ENCODE data around the gene DNER.

DNER gene

DNA sequence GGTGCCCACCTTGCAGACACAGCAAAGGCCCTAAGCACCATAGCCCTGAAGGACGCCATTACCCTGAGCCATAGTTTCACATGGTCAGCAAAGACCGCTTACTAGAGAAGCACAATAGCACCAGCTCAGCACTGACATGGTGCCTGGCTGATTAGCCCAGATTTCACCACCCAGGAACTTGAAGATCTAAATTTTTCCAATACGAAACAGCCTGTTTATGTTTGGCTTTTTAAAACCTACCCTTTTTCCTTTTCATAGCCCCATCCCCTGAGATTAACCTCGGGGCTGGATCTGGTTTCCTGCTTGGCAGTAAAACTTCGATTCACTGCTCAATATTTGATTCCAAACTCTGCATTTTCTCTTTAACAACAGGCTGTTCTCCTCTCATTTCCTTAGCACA, 284.8 kb downstream of the DNER start:
- no peak for DNase-seq

- no peak for DNase-seq
Observed at GRCh38 chr2:229426464-229426863, 287.9 kb downstream of the DNER start.

DNA sequence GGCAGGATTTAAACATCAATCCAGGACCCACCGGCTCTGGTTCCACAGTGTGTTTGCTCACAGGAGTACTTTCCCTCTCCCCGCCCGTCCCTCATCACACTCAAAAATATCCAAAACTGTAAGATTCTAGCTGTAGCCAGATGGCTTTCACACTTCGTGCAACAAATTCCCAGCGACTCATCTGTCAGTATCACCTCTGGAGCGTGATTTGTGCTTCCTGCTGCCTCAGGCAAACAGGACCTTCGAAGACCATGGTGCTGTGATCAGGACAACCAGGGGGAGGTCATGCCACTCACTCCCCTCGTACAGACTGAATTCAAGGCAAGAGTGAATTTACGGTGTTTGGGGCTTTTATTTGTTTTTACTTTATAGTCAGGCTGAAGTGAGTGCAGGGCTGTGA, 288.8 kb downstream of the DNER start:
- DNase-seq, result no peak

- no peak for DNase-seq
Observed at GRCh38 chr2:229422063-229422462, 292.3 kb downstream of the DNER start.

GRCh38 chr2:229419158-229419557, 295.2 kb downstream of the DNER start:
- DNase-seq, result no peak

DNA sequence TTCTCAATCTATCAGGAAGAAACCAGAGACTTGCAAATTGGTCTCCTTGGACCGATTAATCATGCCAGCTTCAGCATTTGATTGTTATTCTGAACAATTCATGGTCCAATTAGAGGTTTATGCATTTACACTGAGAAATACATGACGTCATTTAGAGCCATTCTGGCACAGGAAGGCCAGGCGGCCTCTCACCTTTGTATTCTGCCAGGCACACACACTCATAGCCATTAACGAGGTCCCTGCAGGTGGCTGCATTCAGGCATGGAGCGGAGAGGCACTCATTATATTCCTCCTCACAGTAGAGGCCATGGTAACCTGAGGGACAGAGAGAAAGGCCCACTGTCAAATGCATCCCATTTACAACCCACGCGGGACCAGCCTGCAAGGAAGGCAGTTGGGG, 296.4 kb downstream of the DNER start:
- DNase-seq, result no peak

DNA sequence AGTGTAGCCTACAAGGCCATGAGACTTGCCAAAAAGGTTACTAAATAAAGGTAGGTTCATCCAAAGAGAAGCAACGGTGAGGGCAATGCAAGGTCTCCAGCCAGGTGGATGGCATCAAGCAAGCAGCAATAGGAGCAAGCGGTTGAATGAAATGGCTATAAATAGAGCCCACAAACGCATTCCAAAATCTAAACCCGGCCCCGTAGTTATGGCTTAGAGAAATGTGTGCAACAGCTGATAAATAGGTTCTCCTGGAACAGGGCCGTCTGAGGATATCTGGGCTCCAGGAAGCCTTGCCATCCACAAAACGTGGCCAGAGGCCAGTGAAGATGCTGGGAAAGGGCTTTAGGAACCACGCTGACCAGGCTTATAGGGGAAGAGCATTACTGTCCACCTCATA, 297.2 kb downstream of the DNER start:
- DNase-seq, result no peak

DNA sequence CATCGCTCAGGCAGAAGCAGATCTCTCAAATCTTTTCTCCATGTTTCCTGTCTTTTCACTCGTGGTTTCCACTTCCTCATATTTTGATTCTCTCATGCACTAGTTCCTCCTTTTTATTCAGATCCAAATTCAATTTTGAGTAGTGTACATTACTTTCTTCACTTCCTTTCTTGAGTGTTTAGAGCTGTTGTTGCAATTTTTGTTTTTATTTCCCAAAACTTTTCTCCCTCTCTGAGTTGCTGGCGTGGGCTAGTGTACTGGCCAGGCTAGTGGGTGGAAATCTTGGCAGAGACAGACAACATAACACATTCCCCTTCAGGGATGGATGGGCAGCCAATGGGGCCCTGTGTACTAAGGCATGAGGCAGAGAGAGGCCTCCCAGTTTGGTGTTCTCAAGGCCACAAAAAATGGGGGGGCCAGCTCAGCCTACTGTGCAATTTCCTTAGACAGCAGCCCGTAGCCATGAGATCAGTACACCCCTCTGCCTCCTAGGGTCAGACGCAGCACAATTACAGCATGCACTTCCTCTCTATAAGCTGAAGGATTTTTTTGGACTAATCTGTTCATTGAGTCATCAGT, 298.1 kb downstream of the DNER start:
- no peak for DNase-seq

DNA sequence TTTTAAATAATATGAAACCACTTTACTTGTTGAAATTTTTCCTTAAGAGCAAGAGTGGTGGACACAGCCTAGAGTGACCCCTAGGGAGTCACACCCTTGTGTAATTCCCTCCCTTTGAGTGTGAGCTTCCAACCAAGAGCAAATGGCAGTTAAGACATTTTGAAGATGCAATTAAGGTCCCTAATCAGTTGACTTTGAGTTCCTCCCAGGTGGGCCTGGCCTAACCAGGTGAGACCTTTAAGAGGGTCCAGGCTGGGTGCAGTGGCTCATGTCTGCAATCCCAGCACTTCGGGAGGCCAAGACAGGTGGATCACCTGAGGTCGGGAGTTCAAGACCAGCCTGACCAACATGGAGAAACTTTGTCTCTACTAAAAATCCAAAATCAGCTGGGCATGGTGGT, 299.7 kb downstream of the DNER start:
- no peak for DNase-seq

- DNase-seq, result no peak
Observed at GRCh38 chr2:229412686-229413085, 301.7 kb downstream of the DNER start.

DNA sequence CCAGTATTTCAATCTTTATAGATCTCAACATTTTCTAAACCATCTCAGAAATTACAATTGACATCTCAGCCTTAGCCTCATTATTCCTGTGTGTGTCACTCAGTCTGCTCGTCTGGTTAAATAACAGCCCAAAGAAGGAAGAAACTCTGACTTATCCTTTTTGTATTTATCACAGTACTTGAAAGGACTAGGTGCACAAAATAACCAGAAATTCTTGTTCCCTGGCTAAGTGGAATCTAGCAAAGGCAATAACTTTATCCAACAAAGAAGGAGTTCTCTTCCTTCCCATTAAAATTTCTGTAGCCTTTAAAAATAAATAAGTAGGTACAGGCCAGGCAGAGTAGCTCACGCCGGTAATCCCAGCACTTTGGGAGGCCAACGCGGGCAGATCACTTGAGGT, 303.4 kb downstream of the DNER start:
- no peak for DNase-seq

GRCh38 chr2:229410264-229410663, 304.1 kb downstream of the DNER start:
- DNase-seq, result no peak

GRCh38 chr2:229409751-229410181, 304.6 kb downstream of the DNER start:
- DNase-seq, result no peak

GRCh38 chr2:229408962-229409361, 305.4 kb downstream of the DNER start:
- DNase-seq, result no peak

DNA sequence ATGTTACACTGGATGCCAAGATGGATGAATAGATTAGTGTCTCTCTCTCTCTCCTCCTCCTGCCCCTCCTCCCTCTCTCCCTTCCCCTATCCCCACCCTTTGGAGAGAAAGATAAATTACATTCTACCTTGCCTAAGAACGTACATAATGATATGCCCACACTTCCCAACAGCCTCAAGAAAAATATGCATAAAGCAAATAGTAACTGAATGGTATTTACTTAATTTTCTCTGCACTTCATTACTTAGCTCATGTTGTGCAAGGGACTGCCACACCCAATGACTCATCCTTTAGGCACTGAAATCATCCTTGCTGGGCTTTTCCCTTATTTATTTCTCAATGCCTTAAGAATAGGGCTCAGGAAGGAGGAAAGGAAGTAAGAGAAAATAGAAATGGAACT, 306.0 kb downstream of the DNER start:
- no peak for DNase-seq

- no peak for DNase-seq
Observed at GRCh38 chr2:229407170-229407569, 307.2 kb downstream of the DNER start.

DNA sequence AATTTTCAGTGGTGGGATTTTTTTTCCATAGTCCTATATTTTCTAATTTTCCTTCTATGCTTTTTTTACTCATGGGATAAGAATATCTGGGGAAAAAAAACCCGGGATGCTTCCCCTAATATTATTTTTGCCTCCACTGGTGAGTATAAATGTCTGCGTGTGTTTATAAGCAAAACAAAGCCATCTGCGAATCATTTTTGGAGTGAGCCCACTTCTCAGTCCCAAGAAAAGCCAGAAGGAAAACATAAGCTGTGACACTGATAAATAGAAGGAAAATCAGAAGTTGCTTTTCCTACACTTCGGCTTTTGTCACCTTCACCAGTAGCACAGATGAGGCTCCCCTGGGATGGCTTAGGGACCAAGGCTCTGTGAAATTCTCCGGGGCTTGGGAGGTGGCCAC, 308.6 kb downstream of the DNER start:
- no peak for DNase-seq

GRCh38 chr2:229403296-229403695, 311.1 kb downstream of the DNER start:
- no peak for DNase-seq

- DNase-seq, result no peak
Observed at GRCh38 chr2:229401171-229401865, 313.0 kb downstream of the DNER start.

DNA sequence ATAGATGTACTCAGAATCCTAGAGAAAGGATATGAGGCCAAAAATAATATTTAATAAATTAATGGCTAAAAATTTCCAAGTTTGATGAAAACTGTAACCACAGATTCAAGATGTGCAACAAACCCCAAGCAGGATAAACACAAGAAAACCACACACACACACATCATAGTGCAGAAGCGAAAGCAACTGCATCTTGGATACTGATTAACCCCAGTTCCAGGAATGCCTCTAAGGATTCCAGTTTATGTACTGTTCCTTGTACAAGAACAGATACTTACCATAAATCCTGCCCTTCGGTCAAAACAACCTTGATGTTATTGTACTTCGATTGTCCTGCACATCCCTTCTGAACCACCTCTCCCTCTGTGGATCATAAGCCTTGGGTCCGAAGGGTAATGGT, 320.4 kb downstream of the DNER start:
- no peak for DNase-seq

DNA sequence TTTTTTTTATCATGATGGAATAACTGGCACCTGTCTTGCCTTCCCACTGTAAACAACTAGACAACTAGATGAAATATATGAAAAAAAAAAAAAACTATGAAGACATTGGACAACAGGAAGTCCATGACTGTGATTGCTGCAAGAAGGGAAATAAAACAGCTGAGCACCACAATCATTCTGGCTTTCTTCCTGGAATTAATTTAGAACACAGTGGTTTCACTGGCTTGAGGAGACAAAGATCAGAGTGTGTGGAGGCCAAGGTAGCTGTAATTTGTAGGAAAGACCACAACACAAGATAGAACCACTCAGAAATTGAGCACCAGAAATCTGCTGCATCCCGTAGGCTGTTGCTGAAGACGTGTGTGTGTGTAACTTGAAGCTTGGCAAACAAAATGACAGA, 322.2 kb downstream of the DNER start:
- no peak for DNase-seq

DNA sequence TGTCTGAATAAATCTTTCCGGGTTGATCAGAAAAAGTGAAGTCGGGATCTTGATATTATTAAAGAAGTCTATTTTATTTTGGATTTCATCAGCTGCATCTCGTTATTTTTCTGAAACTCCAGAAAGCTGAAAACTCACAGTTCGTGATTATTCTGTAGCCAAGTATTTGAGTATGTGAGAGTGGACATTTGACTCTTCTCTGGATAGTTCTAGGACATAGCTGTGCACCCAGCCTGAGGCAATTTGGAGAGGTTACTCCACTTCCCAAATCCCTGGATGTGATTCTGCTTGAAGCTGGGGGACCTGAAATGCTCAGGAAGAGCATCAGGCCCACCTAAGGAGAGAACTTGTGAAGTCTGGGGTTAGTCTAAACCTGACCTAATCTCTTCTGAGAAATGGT, 325.6 kb downstream of the DNER start:
- no peak for DNase-seq

DNA sequence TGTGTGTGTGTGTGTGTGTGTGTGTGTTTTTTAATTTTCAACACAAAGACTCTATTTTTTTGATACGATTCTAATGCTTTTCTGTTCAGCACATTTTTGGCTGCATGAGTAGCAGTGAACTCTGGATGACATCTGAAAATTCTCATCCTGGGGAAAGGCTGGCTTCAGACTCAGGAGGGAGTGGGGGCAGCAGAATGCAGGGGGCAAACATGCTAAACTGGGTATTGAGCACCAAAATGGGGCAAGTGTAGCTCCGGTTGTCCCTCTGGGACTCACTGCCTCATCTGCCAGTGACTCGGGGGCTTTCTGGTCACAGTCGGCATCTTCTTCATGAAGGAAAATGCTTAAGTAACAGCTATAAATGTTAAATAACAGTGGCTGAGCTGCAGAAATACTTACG, 326.5 kb downstream of the DNER start:
- DNase-seq, result no peak

GRCh38 chr2:229380101-229380625, 334.2 kb downstream of the DNER start:
- no peak for DNase-seq

GRCh38 chr2:229378386-229378785, 336.0 kb downstream of the DNER start:
- DNase-seq, result no peak
